GM21515 (cell line): ENCODE results near the gene TRPC4.

Experiments used
- ATAC-seq: cut with Tn5 transposase; IDR thresholded peaks from one replicate; pipeline ENCODE4 v1.9.1; 2021; ENCODE audit not compliant: unreplicated experiment

TRPC4 gene

GRCh38 chr13:37869756-37870488 is at the start of gene TRPC4:
Gene TRPC4 (minus strand): TSS chr13:37869772. CDS start chr13:37783333, 86,439 bp downstream.
- no peak for ATAC-seq

- no peak for ATAC-seq
Observed at GRCh38 chr13:37918751-37919150, 49.2 kb upstream of the TRPC4 start.

- ATAC-seq, result no peak
Observed at GRCh38 chr13:37918116-37918714, 48.6 kb upstream of the TRPC4 start.

GRCh38 chr13:37914781-37915391 is 45.3 kb upstream of the TRPC4 start:
- ATAC-seq, result no peak

GRCh38 chr13:37910790-37911189 is 41.2 kb upstream of the TRPC4 start:
- no peak for ATAC-seq

- no peak for ATAC-seq
Observed at GRCh38 chr13:37906880-37907279, 37.3 kb upstream of the TRPC4 start.

- ATAC-seq, result no peak
Observed at GRCh38 chr13:37905736-37906135, 36.2 kb upstream of the TRPC4 start.

GRCh38 chr13:37899753-37900152 is 30.2 kb upstream of the TRPC4 start:
- ATAC-seq, result no peak

GRCh38 chr13:37893321-37893720 is 23.7 kb upstream of the TRPC4 start:
- ATAC-seq, result no peak

GRCh38 chr13:37889820-37890219 is 20.2 kb upstream of the TRPC4 start:
- ATAC-seq, result no peak

GRCh38 chr13:37889102-37889501 is 19.5 kb upstream of the TRPC4 start:
- ATAC-seq, result no peak

- no peak for ATAC-seq
Observed at GRCh38 chr13:37886879-37887278, 17.3 kb upstream of the TRPC4 start.

- no peak for ATAC-seq
Observed at GRCh38 chr13:37884674-37885073, 15.1 kb upstream of the TRPC4 start.

- ATAC-seq, result no peak
Observed at GRCh38 chr13:37884026-37884425, 14.5 kb upstream of the TRPC4 start.

GRCh38 chr13:37878921-37879320 is 9.3 kb upstream of the TRPC4 start:
- no peak for ATAC-seq

- no peak for ATAC-seq
Observed at GRCh38 chr13:37878496-37878895, 8.9 kb upstream of the TRPC4 start.

- no peak for ATAC-seq
Observed at GRCh38 chr13:37870895-37871550, 1.5 kb upstream of the TRPC4 start.

GRCh38 chr13:37870489-37870845 is 895 bp upstream of the TRPC4 start:
- ATAC-seq, result no peak

GRCh38 chr13:37869506-37869755 is 141 bp downstream of the TRPC4 start:
- ATAC-seq, result no peak

- no peak for ATAC-seq
Observed at GRCh38 chr13:37868691-37869505, 674 bp downstream of the TRPC4 start.

- no peak for ATAC-seq
Observed at GRCh38 chr13:37863708-37864107, 5.9 kb downstream of the TRPC4 start.
